ACC112 (cell line): Measurements from ENCODE around the gene UNK.

Experiments
- H2AFZ ChIP-seq: fragments of 200-600 bp; sonication (generic); one replicate; pipeline ENCODE4 v1.6.0; 2017; ENCODE audit warnings: antibody characterized with exemption, low read length; ENCODE audit not compliant: unreplicated experiment
- H3K27ac ChIP-seq: fragments of 200-600 bp; sonication (generic); 2 replicates; pipeline ENCODE4 v1.5.1; 2014; ENCODE audit warnings: low read depth, mild to moderate bottlenecking, antibody characterized with exemption, low read length, moderate library complexity
- H3K27me3 ChIP-seq: fragments of 200-600 bp; sonication (generic); 2 replicates; pipeline ENCODE4 v1.6.1; 2014; ENCODE audit warnings: mild to moderate bottlenecking, antibody characterized with exemption, low read length, moderate library complexity, mixed read lengths; ENCODE audit not compliant: insufficient read depth
- H3K36me3 ChIP-seq: fragments of 200-600 bp; sonication (generic); 2 replicates; pipeline ENCODE4 v1.6.1; 2016; ENCODE audit warnings: mild to moderate bottlenecking, antibody characterized with exemption, low read length, moderate library complexity, mixed read lengths; ENCODE audit not compliant: insufficient read depth
- H3K4me1 ChIP-seq: fragments of 200-600 bp; sonication (generic); one replicate; pipeline ENCODE4 v1.6.1; 2016; ENCODE audit warnings: low read length, mixed read lengths; ENCODE audit not compliant: insufficient read depth, unreplicated experiment, control insufficient read depth
- H3K4me3 ChIP-seq: fragments of 200-600 bp; sonication (generic); 2 replicates; pipeline ENCODE4 v1.5.1; 2014; ENCODE audit warnings: mild to moderate bottlenecking, low read depth, low read length
- H3K79me2 ChIP-seq: fragments of 200-600 bp; sonication (generic); one replicate; pipeline ENCODE4 v1.6.0; 2016; ENCODE audit warnings: low read length; ENCODE audit not compliant: control insufficient read depth, unreplicated experiment, insufficient read depth

UNK gene

DNA sequence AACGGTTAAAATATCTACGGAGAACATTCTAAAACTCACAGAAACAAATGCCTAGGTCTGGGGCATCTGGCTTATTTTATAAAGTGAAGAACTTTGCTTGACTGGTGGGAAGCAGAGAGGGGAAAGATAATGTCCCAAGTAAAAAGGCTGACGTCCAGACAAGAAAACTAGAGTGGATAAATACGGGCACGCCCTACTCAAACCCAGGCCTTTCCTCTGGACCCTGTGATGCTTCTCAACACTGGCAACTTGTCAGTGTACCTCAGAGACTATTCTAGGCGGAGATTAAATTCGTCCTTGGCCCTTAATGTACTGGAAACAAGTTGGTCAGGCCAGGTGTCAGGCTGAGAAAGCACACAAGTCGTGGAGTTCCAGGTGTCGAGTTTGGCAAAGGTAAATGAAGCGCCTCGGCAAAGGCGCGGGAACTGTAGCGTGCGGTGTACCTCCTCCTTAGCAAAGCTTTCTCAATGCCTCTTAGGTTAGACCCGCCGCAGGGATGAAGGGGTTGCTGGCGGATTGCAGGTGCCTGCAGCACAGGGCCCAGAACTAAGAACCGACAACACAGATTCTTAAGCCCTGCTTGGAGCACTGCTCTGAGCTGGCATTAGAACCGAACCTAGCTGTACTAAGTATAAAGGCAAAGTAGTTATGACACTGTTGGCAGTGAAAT is 668 bp upstream of the UNK start:
- Histone ChIP-seq H3K79me2 (peaks cover 38% of the 10 kb centered on the region), H3K27ac (peak overlapping the region; percentile 98), H3K36me3 (peaks cover 3% of the 10 kb centered on the region; the same call in 1 of the 2 replicates), H3K4me3 (peak overlapping the region; percentile 77), H3K27me3 (no peaks in the 10 kb centered on the region), H3K4me1 (peaks cover 26% of the 10 kb centered on the region), H2AFZ (no peak overlapping the region)

DNA sequence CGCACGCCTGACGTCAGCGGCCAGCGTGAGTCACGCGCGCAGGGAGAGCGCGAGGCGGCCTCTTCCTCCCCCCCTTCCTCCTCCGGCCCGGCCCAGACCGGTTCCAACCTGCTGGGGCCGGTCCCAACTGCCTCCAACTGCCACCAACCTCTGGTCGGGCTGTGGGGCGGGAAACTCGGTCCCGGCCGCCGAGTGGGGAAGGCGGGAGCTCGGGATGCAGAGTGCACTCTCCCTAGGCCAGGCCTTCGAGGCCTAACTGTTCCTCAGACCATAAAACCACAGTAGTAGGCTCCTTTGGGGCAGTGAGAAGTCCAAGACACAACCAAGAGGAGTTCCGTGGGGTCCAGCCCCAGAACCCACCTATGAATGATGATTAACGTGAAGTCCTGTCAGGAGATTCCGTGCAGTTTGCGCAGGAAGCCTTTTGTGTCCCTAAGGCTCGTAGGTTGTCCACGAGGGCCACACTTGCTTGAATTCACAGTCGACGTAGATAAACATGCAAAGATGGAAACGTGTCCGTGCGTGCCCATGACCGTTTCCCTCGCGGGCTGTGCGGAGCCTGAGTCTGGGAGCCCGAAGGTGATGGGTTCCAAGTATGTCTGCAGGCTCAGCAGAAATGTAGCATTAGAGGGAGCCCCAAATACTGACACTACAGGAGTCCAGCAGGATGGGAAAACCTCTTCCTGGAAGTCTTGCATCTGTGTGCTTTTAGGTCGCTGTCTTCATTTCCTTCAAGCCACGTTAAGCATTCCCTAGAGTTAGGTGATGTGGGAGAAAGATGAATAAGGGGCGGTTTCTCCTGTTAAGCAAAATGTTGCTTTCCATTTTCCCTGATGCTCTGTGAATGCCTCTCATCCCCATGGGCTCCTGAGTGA is 647 bp downstream of the UNK start:
- Histone ChIP-seq H2AFZ (peak overlapping the region; percentile 79), H3K4me1 (peaks cover 26% of the 10 kb centered on the region), H3K4me3 (peak overlapping the region; percentile 77), H3K79me2 (peaks cover 38% of the 10 kb centered on the region), H3K36me3 (no peaks in the 10 kb centered on the region), H3K27ac (peak overlapping the region; percentile 98), H3K27me3 (no peaks in the 10 kb centered on the region)

DNA sequence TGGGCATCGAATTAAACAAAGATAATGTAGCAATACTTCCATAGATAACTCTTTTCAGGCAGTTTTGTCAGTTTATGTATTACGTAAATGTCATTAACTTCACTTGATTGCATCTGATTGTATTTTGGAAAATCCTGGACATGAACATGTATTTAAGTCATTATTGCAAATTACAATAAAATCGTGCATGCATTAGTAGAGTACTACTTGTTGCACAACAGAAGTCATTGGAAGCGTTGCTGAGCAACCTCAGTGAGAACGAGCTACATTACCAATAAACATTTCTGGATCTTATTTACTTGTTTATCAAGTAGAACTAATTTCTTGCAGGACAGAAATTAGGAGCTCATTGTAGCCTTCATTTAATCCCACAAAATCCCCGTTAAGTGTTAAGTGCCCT is 6.6 kb downstream of the UNK start:
- Histone ChIP-seq H3K27ac (no peak overlapping the region), H3K4me3 (no peak overlapping the region), H3K4me1 (peaks cover 16% of the 10 kb centered on the region), H2AFZ (no peak overlapping the region), H3K79me2 (peaks cover 39% of the 10 kb centered on the region), H3K27me3 (no peaks in the 10 kb centered on the region), H3K36me3 (no peaks in the 10 kb centered on the region)

DNA sequence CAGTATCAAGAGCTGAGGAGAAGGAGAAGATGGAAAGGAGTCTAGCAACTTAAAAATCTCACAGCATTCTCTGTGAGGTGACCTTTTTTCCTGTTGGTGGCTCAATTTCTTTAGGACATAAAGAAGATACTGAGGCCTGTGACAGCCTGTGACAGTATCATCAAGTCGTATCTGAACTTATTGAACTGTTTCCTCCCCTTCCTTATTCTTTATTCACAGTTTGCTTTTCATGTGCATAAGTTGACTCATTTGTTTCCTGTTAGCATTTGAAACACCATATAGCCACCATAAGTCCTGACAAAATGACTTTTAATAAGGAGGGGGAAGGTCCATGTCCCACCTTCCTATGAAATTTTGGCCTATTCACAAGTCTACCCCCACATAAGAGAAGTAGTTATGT is 8.9 kb downstream of the UNK start:
- peaks cover 21% of the 10 kb centered on the region for H3K79me2 ChIP-seq
- 0 out of 2 replicates have a peak overlapping the region, but pooled peaks have one; percentile 8 for H3K27ac ChIP-seq
- peaks cover 14% of the 10 kb centered on the region for H3K4me1 ChIP-seq
- no peaks in the 10 kb centered on the region for H3K36me3 ChIP-seq
- no peak overlapping the region for H3K4me3 ChIP-seq
- H3K27me3 ChIP-seq, result no peaks in the 10 kb centered on the region
- no peak overlapping the region for H2AFZ ChIP-seq

DNA sequence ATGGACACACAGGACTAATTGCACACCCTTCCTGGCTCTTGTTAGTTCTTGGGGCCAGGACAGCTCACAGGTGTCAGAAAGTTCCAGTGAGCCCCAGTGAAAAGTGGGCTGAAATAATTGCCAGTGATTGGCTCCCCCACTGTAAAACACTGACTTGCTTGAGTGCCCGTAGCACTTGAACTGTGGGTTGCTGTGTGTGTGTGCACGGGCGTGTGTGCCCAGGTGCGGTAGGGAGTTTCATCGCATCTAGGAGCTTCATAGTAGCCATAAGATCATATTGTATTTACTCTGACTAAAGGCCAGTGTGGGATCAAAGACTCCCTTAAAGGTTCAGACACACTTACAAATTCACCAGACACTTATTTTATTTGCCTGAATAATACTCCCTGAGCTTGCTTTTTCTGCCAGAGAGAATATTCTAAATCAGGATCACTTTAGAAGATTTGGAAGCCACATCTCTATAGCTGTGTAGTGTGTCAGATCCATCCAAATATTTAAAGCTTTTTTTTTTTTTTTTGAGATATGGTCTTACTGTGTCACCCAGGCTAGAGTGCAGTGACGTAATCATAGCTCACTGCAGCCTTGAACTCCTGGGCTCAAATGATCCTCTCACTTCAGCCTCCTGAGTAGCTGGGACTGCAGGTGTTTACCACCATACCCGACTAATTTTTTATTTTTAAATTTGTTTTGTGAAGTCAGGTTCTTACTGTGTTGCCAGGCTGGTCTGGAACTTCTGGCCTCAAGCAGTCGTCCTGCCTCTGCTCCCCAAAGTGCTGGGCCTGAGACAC is 11.4 kb downstream of the UNK start:
- Histone ChIP-seq H3K36me3 (no peaks in the 10 kb centered on the region), H3K27ac (no peak overlapping the region), H3K4me3 (no peak overlapping the region), H3K4me1 (peaks cover 14% of the 10 kb centered on the region), H3K27me3 (no peaks in the 10 kb centered on the region), H2AFZ (no peak overlapping the region), H3K79me2 (peaks cover 12% of the 10 kb centered on the region)

DNA sequence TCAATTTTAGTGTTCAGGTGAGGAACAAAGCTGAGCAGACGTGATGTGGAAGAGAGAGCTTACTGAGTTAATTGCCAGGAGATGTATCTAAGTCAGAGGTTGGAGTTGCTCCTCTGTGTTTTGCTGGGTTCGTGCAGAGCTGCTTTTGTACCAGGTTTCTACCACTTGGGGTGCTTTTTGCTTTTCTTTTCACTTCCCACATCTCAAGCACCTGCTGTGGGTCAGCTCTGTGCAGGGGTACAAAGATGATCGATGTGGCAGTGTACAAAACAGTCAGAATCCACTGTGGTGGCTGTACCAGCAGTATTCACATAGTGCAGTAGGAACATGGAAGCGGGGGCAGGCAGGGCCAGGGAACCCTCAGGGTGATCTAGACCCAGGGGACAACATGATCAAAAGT is 14.8 kb downstream of the UNK start:
- no peaks in the 10 kb centered on the region for H3K27me3 ChIP-seq
- H3K36me3 ChIP-seq, result no peaks in the 10 kb centered on the region
- H3K4me1 ChIP-seq, result no peaks in the 10 kb centered on the region
- no peak overlapping the region for H3K4me3 ChIP-seq
- no peak overlapping the region for H3K27ac ChIP-seq
- peaks cover 4% of the 10 kb centered on the region for H3K79me2 ChIP-seq
- no peak overlapping the region for H2AFZ ChIP-seq

DNA sequence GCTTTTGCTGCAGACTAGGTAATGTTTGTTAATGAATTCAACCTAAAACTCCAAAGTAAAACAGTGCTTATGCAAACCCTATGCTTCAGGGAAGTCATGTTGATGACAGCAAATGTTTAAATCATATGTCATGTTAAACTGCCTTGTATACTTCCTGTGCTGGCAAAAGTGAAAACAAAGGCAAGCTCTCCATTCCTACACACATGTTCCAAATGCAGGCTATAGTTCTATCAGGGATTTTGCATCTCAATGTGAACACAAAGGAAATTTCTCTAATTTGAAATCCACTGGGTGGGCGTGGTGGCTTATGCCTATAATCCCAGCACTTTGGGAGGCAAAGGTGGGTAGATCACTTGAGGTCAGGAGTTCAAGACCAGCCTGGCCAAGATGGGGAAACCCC is 19.3 kb downstream of the UNK start:
- Histone ChIP-seq H3K4me3 (no peak overlapping the region), H3K36me3 (no peaks in the 10 kb centered on the region), H3K27me3 (no peaks in the 10 kb centered on the region), H2AFZ (no peak overlapping the region), H3K79me2 (peaks cover 4% of the 10 kb centered on the region), H3K27ac (no peak overlapping the region), H3K4me1 (peaks cover 9% of the 10 kb centered on the region)

DNA sequence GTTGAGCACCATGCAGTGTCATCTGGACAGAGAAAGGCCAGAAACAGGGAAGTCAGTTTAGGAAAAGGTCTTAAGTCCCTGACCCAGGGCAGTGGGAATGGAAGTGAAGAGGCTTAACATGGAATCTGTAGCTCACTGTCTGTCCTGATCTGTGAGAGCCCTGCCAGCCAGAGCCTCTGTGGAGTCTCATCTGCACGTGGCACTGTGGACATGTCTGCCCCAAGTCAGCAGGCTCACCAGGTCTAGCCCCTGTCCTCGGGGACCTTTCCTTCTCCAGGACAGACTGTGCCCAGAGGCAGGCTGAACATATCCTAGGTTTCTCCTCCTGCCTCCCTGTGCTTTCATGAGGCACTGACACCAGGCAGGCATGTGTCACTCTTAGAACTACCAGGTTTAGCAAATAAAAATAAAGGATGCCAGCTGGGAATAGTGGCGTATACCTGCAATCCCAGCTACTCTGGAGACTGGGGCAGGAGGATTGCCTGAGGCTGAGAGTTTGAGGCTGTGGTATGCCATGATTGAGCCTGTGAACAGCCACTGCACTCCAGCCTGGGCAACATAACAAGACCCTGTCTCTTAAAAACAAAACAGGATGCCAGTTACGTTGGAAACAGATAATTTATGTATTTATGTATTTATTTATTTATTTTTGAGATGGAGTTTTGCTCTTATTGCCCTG is 22.4 kb downstream of the UNK start:
- Histone ChIP-seq H3K4me1 (peaks cover 21% of the 10 kb centered on the region), H3K27me3 (no peaks in the 10 kb centered on the region), H3K4me3 (no peak overlapping the region), H3K27ac (no peak overlapping the region), H3K79me2 (peaks cover 4% of the 10 kb centered on the region), H2AFZ (no peak overlapping the region), H3K36me3 (no peaks in the 10 kb centered on the region)

DNA sequence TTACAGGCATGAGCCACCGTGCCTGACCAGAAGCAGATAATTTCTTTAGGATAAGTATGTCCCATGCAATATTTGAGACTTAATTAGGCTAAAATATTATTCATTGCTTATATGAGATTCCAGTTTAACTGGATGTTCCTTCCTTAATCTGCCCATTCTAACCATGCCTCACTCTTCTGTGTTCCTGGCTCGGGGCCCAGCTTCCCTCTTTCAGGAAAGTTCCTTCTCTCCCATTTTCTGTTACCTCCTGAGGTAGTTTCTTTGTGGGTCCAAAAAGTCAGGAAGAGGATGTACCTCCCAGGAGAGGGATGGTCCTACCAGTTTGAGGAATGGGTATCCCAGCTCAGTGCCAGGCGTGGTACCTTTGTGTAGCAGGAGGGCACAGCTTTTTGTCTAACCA is 23.3 kb downstream of the UNK start:
- Histone ChIP-seq H3K27ac (no peak overlapping the region), H3K79me2 (peaks cover 4% of the 10 kb centered on the region), H3K27me3 (no peaks in the 10 kb centered on the region), H3K36me3 (no peaks in the 10 kb centered on the region), H2AFZ (no peak overlapping the region), H3K4me3 (no peak overlapping the region), H3K4me1 (peaks cover 21% of the 10 kb centered on the region)

DNA sequence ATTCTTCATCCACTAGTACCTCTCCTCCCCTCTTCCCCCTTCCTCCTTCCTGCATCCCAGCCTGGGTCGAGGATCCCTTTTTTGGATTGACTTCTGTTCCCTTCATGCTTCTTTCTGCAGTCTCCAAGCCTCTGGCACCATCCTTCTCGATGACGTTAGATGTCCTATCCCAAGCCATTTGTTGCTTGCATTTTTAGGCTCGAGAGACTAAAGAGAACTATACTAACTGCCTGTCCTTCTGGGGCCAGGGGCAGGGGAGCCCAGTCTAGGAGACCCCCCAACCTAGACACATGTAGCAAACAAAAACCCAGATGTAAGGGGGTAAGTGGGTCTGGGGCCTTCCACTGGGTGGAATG is 23.9 kb downstream of the UNK start:
- Histone ChIP-seq H2AFZ (no peak overlapping the region), H3K79me2 (peaks cover 4% of the 10 kb centered on the region), H3K4me1 (peaks cover 21% of the 10 kb centered on the region), H3K4me3 (peak overlapping the region; percentile 16), H3K27me3 (no peaks in the 10 kb centered on the region), H3K36me3 (no peaks in the 10 kb centered on the region; the same call in 1 of the 2 replicates), H3K27ac (peak overlapping the region; percentile 65)
